IPS DF 6.9 (cell line): ENCODE data around the gene EXOC6B.

Experiments used
- DNase-seq: peaks from one replicate; pipeline ENCODE4 v3.0.0-alpha.2; 2013; ENCODE audit warnings: low read depth, low spot score
- H3K27ac ChIP-seq: one replicate; pipeline ENCODE4 v1.5.1; 2013; ENCODE audit warnings: low read length, control low read depth
- H3K27me3 ChIP-seq: 2 replicates; pipeline ENCODE4 v1.6.1; 2013; ENCODE audit warnings: mild to moderate bottlenecking, low read length; ENCODE audit not compliant: control insufficient read depth, insufficient read depth
- H3K36me3 ChIP-seq: 2 replicates; pipeline ENCODE4 v1.6.1; 2013; ENCODE audit warnings: low read length; ENCODE audit not compliant: control insufficient read depth, insufficient read depth
- H3K4me1 ChIP-seq: 2 replicates; pipeline ENCODE4 v1.6.1; 2013; ENCODE audit warnings: low read length; ENCODE audit not compliant: control insufficient read depth, insufficient read depth
- H3K4me3 ChIP-seq: 2 replicates; pipeline ENCODE4 v1.5.1; 2013; ENCODE audit warnings: mild to moderate bottlenecking, low read length
- H3K9me3 ChIP-seq: 2 replicates; pipeline ENCODE4 v1.6.1; 2013; ENCODE audit warnings: low read length, inconsistent platforms; ENCODE audit not compliant: control insufficient read depth, insufficient read depth
- WGBS: extraction: QIAGEN DNeasy Blood & Tissue Kit; methylation state at CpG from one replicate; pipeline ENCODE4 v1.1.7; 2013; ENCODE audit warnings: mixed read lengths, missing lambda C conversion rate; ENCODE audit not compliant: insufficient read length, insufficient coverage; 5-methylcytosine and 5-hydroxymethylcytosine counted together

EXOC6B gene

GRCh38 chr2:72415241-72415661 lies 410.6 kb downstream of the EXOC6B start:
- no CpG with 5 or more reads among the region's 2 CpGs for WGBS
- DNase-seq = no peak
- H3K27ac ChIP-seq = no peak overlapping the region

GRCh38 chr2:72414137-72414760 lies 411.6 kb downstream of the EXOC6B start:
- DNase-seq = no peak
- Histone ChIP-seq H3K4me3 (no peak overlapping the region), H3K27ac (no peak overlapping the region), H3K36me3 (no peaks in the 10 kb centered on the region), H3K27me3 (no peaks in the 10 kb centered on the region), H3K9me3 (no peaks in the 10 kb centered on the region), H3K4me1 (no peaks in the 10 kb centered on the region; the same call in 1 of the 2 replicates)
- no CpG with 5 or more reads among the region's 2 CpGs for WGBS

More at GRCh38 chr2:72415241-72415661, 410.6 kb downstream of the EXOC6B start:
- no peaks in the 10 kb centered on the region for H3K9me3 ChIP-seq
- H3K4me3 ChIP-seq = no peak overlapping the region
- H3K36me3 ChIP-seq = no peaks in the 10 kb centered on the region
- no peaks in the 10 kb centered on the region; the same call in 1 of the 2 replicates for H3K4me1 ChIP-seq
- H3K27me3 ChIP-seq = no peaks in the 10 kb centered on the region

GRCh38 chr2:72413716-72414115 lies 412.1 kb downstream of the EXOC6B start:
- WGBS = no CpG with 5 or more reads among the region's 1 CpG
- Histone ChIP-seq H3K9me3 (no peaks in the 10 kb centered on the region), H3K4me3 (no peak overlapping the region), H3K27ac (no peak overlapping the region), H3K27me3 (no peaks in the 10 kb centered on the region), H3K36me3 (no peaks in the 10 kb centered on the region), H3K4me1 (no peaks in the 10 kb centered on the region; the same call in 1 of the 2 replicates)
- no peak for DNase-seq

GRCh38 chr2:72412214-72412613 lies 413.6 kb downstream of the EXOC6B start:
- no peak for DNase-seq
- H3K36me3 ChIP-seq = no peaks in the 10 kb centered on the region
- no CpG with 5 or more reads among the region's 1 CpG for WGBS
- no peaks in the 10 kb centered on the region for H3K27me3 ChIP-seq
- H3K27ac ChIP-seq = no peak overlapping the region
- H3K9me3 ChIP-seq = no peaks in the 10 kb centered on the region
- no peak overlapping the region for H3K4me3 ChIP-seq
- H3K4me1 ChIP-seq = no peaks in the 10 kb centered on the region; the same call in 1 of the 2 replicates

GRCh38 chr2:72399879-72400278 lies 426.0 kb downstream of the EXOC6B start:
- H3K27me3 ChIP-seq = no peaks in the 10 kb centered on the region
- no peak overlapping the region for H3K4me3 ChIP-seq
- H3K27ac ChIP-seq = no peak overlapping the region
- no peaks in the 10 kb centered on the region for H3K36me3 ChIP-seq
- no peaks in the 10 kb centered on the region for H3K4me1 ChIP-seq
- H3K9me3 ChIP-seq = no peaks in the 10 kb centered on the region
- no peak for DNase-seq

GRCh38 chr2:72395096-72395495 lies 430.7 kb downstream of the EXOC6B start:
- Histone ChIP-seq H3K4me3 (no peak overlapping the region), H3K27ac (no peak overlapping the region), H3K27me3 (no peaks in the 10 kb centered on the region), H3K36me3 (no peaks in the 10 kb centered on the region), H3K9me3 (no peaks in the 10 kb centered on the region), H3K4me1 (no peaks in the 10 kb centered on the region)
- WGBS = no CpG with 5 or more reads among the region's 1 CpG
- DNase-seq = no peak

GRCh38 chr2:72394541-72395070 lies 431.2 kb downstream of the EXOC6B start:
- no peaks in the 10 kb centered on the region for H3K27me3 ChIP-seq
- no peaks in the 10 kb centered on the region for H3K4me1 ChIP-seq
- no peaks in the 10 kb centered on the region for H3K36me3 ChIP-seq
- H3K4me3 ChIP-seq = no peak overlapping the region
- no peak for DNase-seq
- no peaks in the 10 kb centered on the region for H3K9me3 ChIP-seq
- no peak overlapping the region for H3K27ac ChIP-seq

- no peak overlapping the region for H3K4me3 ChIP-seq
- no peaks in the 10 kb centered on the region for H3K27me3 ChIP-seq
- H3K36me3 ChIP-seq = no peaks in the 10 kb centered on the region
- no peaks in the 10 kb centered on the region for H3K4me1 ChIP-seq
- H3K27ac ChIP-seq = no peak overlapping the region
- H3K9me3 ChIP-seq = no peaks in the 10 kb centered on the region
- WGBS = no CpG with 5 or more reads among the region's 2 CpGs
- DNase-seq = no peak
Measured at GRCh38 chr2:72389447-72389846, 436.4 kb downstream of the EXOC6B start.

GRCh38 chr2:72388263-72388662 lies 437.6 kb downstream of the EXOC6B start:
- no peaks in the 10 kb centered on the region for H3K9me3 ChIP-seq
- H3K36me3 ChIP-seq = no peaks in the 10 kb centered on the region
- H3K4me1 ChIP-seq = no peaks in the 10 kb centered on the region
- H3K27me3 ChIP-seq = no peaks in the 10 kb centered on the region
- no CpG with 5 or more reads among the region's 1 CpG for WGBS
- DNase-seq = no peak
- H3K27ac ChIP-seq = no peak overlapping the region
- no peak overlapping the region for H3K4me3 ChIP-seq

- Histone ChIP-seq H3K36me3 (no peaks in the 10 kb centered on the region), H3K27ac (no peak overlapping the region), H3K4me1 (no peaks in the 10 kb centered on the region), H3K4me3 (no peak overlapping the region), H3K9me3 (no peaks in the 10 kb centered on the region), H3K27me3 (no peaks in the 10 kb centered on the region)
- WGBS = no CpG with 5 or more reads among the region's 1 CpG
- no peak for DNase-seq
Measured at GRCh38 chr2:72386288-72386687, 439.5 kb downstream of the EXOC6B start.

- no CpG with 5 or more reads among the region's 1 CpG for WGBS
Measured at GRCh38 chr2:72378753-72379348, 447.0 kb downstream of the EXOC6B start.

More at GRCh38 chr2:72378753-72379348, 447.0 kb downstream of the EXOC6B start:
- DNase-seq = no peak
- Histone ChIP-seq H3K4me1 (peaks cover 3% of the 10 kb centered on the region), H3K9me3 (no peaks in the 10 kb centered on the region), H3K4me3 (no peak overlapping the region), H3K36me3 (no peaks in the 10 kb centered on the region), H3K27me3 (no peaks in the 10 kb centered on the region), H3K27ac (no peak overlapping the region)
